SK-N-SH (cell line): ENCODE measurements around the gene RPL27. TPM values are rescaled to one million over a fixed set of nuclear protein-coding genes. Genes with fewer than 3 reads are reported as not detected.

ENCODE experiments used
- CTCF ChIA-PET: fragments of 300-600, 350-600 bp; formaldehyde crosslinking; extraction: SDS; loops from one replicate; lab custom pipeline; 2021; lab: Yijun Ruan, JAX
- POLR2A ChIA-PET: fragments of 350-600 bp; sonication (Branson Sonifier 250); formaldehyde crosslinking; extraction: SDS; loops from one replicate; lab custom pipeline; 2020; ENCODE audit warnings: antibody characterized with exemption, inconsistent platforms; lab: Yijun Ruan, JAX
- DNase-seq: peaks from one replicate; pipeline ENCODE4 v3.0.0; 2012
- H2AFZ ChIP-seq: fragments of 200-600 bp; sonication (generic); 2 replicates; pipeline ENCODE4 v1.8.1; 2016; ENCODE audit warnings: antibody characterized with exemption, mild to moderate bottlenecking, low read depth
- H3F3A ChIP-seq: fragments of 200-600 bp; sonication (generic); replicated peaks from 2 replicates; pipeline ENCODE3; 2016; ENCODE audit warnings: antibody characterized with exemption, mild to moderate bottlenecking; ENCODE audit not compliant: insufficient read depth
- H3K27ac ChIP-seq, 2 experiments: fragments of 200-500 bp in 1 of 2; fragments of 200-600 bp in 1 of 2; sonication (Bioruptor generic) in 1 of 2; sonication (generic), shearing (Covaris generic) in 1 of 2; 2 replicates each; pipeline versions ENCODE4 v1.5.1 to v1.6.1; 2014 to 2016; ENCODE audit warnings: low read depth in 2 of 2, inconsistent platforms in 1 of 2, low read length in 1 of 2, mild to moderate bottlenecking in 1 of 2, mixed read lengths in 1 of 2
- H3K27me3 ChIP-seq: fragments of 200-600 bp; sonication (generic), shearing (Covaris generic); 2 replicates; pipeline ENCODE4 v1.6.1; 2016; ENCODE audit warnings: mixed run types; ENCODE audit not compliant: insufficient read depth
- H3K36me3 ChIP-seq, 2 experiments: fragments of 200-500 bp in 1 of 2; fragments of 200-600 bp in 1 of 2; sonication (Bioruptor generic) in 1 of 2; sonication (generic) in 1 of 2; replicated peaks in 1 of 2; 2 replicates each; pipeline versions ENCODE3 to v1.5.1; 2014 to 2016; ENCODE audit warnings: low read length in 1 of 2, mild to moderate bottlenecking in 1 of 2; ENCODE audit not compliant: insufficient read depth in 2 of 2, control insufficient read depth in 1 of 2
- H3K4me1 ChIP-seq, 2 experiments: fragments of 200-500 bp in 1 of 2; fragments of 200-600 bp in 1 of 2; sonication (Bioruptor generic) in 1 of 2; sonication (generic), shearing (Covaris generic) in 1 of 2; 2 replicates each; pipeline versions ENCODE4 v1.5.1 to v1.6.1; 2014 to 2016; ENCODE audit warnings: low read depth in 1 of 2, low read length in 1 of 2, mixed run types in 1 of 2; ENCODE audit not compliant: insufficient read depth in 2 of 2, control insufficient read depth in 1 of 2
- H3K4me2 ChIP-seq: fragments of 200-600 bp; sonication (generic), shearing (Covaris generic); 2 replicates; pipeline ENCODE4 v1.6.1; 2017; ENCODE audit warnings: mixed run types
- H3K4me3 ChIP-seq, 2 experiments: fragments of 200-500 bp in 1 of 2; fragments of 200-600 bp in 1 of 2; sonication (Bioruptor generic) in 1 of 2; sonication (generic), shearing (Covaris generic) in 1 of 2; 2 replicates each; pipeline versions ENCODE4 v1.5.1 to v1.8.1; 2014 to 2016; ENCODE audit warnings: low read depth in 2 of 2, inconsistent platforms in 1 of 2, low read length in 1 of 2, mild to moderate bottlenecking in 1 of 2, mixed read lengths in 1 of 2, moderate library complexity in 1 of 2
- H3K79me2 ChIP-seq: fragments of 200-600 bp; sonication (generic); 2 replicates; pipeline ENCODE4 v1.8.1; 2017; ENCODE audit warnings: mild to moderate bottlenecking; ENCODE audit not compliant: insufficient read depth
- H3K9ac ChIP-seq: fragments of 200-600 bp; sonication (generic); 2 replicates; pipeline ENCODE4 v1.6.1; 2017; ENCODE audit warnings: mixed run types
- H3K9me2 ChIP-seq: fragments of 200-600 bp; sonication (generic); 2 replicates; pipeline ENCODE4 v1.6.1; 2017; ENCODE audit warnings: mixed run types
- H3K9me3 ChIP-seq: fragments of 200-600 bp; sonication (generic); 2 replicates; pipeline ENCODE4 v1.6.1; 2017; ENCODE audit warnings: mixed run types, mild to moderate bottlenecking, moderate library complexity
- H4K20me1 ChIP-seq: fragments of 200-600 bp; sonication (generic); 2 replicates; pipeline ENCODE4 v1.6.1; 2017; ENCODE audit warnings: mild to moderate bottlenecking, mixed run types; ENCODE audit not compliant: insufficient read depth
- CHD2 ChIP-seq: fragments of 150-350 bp; IDR thresholded peaks from 2 replicates; pipeline ENCODE4 v1.6.1; 2018; ENCODE audit warnings: low read length; ENCODE audit not compliant: partially characterized antibody
- CTCF ChIP-seq: fragments of 200-600 bp; sonication (generic); IDR thresholded peaks from 2 replicates; pipeline ENCODE4 v1.6.1; 2017; ENCODE audit warnings: antibody characterized with exemption, mild to moderate bottlenecking, moderate library complexity
- EZH2phosphoT487 ChIP-seq: fragments of 200-600 bp; sonication (generic); IDR thresholded peaks from 2 replicates; pipeline ENCODE4 v1.6.1; 2017; ENCODE audit warnings: low read depth, mixed run types, mild to moderate bottlenecking, antibody characterized with exemption, moderate library complexity, borderline replicate concordance
- FOXJ3 ChIP-seq: sonication (generic); formaldehyde crosslinking; IDR thresholded peaks from 2 replicates; pipeline ENCODE4 v1.5.1; 2020; ENCODE audit warnings: mild to moderate bottlenecking, missing genetic modification reagents
- FOXM1 ChIP-seq: IDR thresholded peaks from 2 replicates; pipeline ENCODE4 v1.4.0; 2012; ENCODE audit warnings: low read depth, mild to moderate bottlenecking
- GABPA ChIP-seq: IDR thresholded peaks from 2 replicates; pipeline ENCODE4 v1.4.0; 2012; ENCODE audit warnings: low read depth, mild to moderate bottlenecking
- GATA2 ChIP-seq: sonication (generic); formaldehyde crosslinking; IDR thresholded peaks from 2 replicates; pipeline ENCODE4 v1.5.0; 2020; ENCODE audit warnings: mild to moderate bottlenecking, missing genetic modification reagents
- IRF3 ChIP-seq: fragments of 150-350 bp; IDR thresholded peaks from 2 replicates; pipeline ENCODE4 v1.6.1; 2016; ENCODE audit warnings: mild to moderate bottlenecking, low read depth, low read length
- MAX ChIP-seq: IDR thresholded peaks from 2 replicates; pipeline ENCODE4 v1.4.0; 2012; ENCODE audit warnings: low read depth
- MEF2A ChIP-seq: IDR thresholded peaks from 2 replicates; pipeline ENCODE4 v1.4.0; 2012; ENCODE audit warnings: low read depth, borderline replicate concordance
- MXI1 ChIP-seq: IDR thresholded peaks from 2 replicates; pipeline ENCODE4 v1.6.1; 2012; ENCODE audit warnings: mild to moderate bottlenecking, low read depth, low read length, improper control_type of control experiment
- NRF1 ChIP-seq: IDR thresholded peaks from 2 replicates; pipeline ENCODE4 v1.6.1; 2012; ENCODE audit warnings: low read depth, mild to moderate bottlenecking, low read length
- PBX3 ChIP-seq: IDR thresholded peaks from 2 replicates; pipeline ENCODE4; 2012
- POLR2AphosphoS5 ChIP-seq: IDR thresholded peaks from 2 replicates; pipeline ENCODE4 v1.6.1; 2012; ENCODE audit warnings: low read depth, low read length
- RAD21 ChIP-seq: IDR thresholded peaks from 2 replicates; pipeline ENCODE4 v1.6.1; 2012; ENCODE audit warnings: mild to moderate bottlenecking, low read length
- RCOR1 ChIP-seq: fragments of 150-350 bp; IDR thresholded peaks from 2 replicates; pipeline ENCODE4 v1.6.1; 2017; ENCODE audit warnings: antibody characterized with exemption, low read length
- RFX5 ChIP-seq: IDR thresholded peaks from 2 replicates; pipeline ENCODE4 v1.6.1; 2012; ENCODE audit warnings: mild to moderate bottlenecking, improper control_type of control experiment, low read length
- SIN3A ChIP-seq: IDR thresholded peaks from 2 replicates; pipeline ENCODE4 v1.6.1; 2012; ENCODE audit warnings: low read depth, mild to moderate bottlenecking, low read length, moderate library complexity, borderline replicate concordance
- SMC3 ChIP-seq: IDR thresholded peaks from 2 replicates; pipeline ENCODE4 v1.6.1; 2012; ENCODE audit warnings: low read depth, low read length, improper control_type of control experiment
- TCF12 ChIP-seq: IDR thresholded peaks from 2 replicates; pipeline ENCODE4 v1.4.0; 2012
- YY1 ChIP-seq: IDR thresholded peaks from 2 replicates; pipeline ENCODE4 v1.4.0; 2012; ENCODE audit warnings: low read depth, mild to moderate bottlenecking
- WGBS: methylation state at CpG from one replicate; pipeline ENCODE4 v1.1.6; 2017; ENCODE audit warnings: low lambda C conversion rate; 5-methylcytosine and 5-hydroxymethylcytosine counted together
- polyA plus RNA-seq, 3 experiments: library from polyadenylated mRNA; depleted of rRNA; stranded (reverse); fragments of >200 nt; gene quantifications; 2 replicates each; pipeline ENCODE4 v1.2.3, GENCODE V29; 2012

The RPL27 gene
- polyA plus RNA-seq, 1 of the 3 experiments (the other 2 are of a cell fraction), result 6,383 TPM

GRCh38 chr17:42997390-42997983 is 732 bp upstream of the RPL27 start:
- peak overlapping the region; percentile 66 for H3K4me2 ChIP-seq
- no peaks in the 10 kb centered on the region for H3K9me2 ChIP-seq
- H3K9me3 ChIP-seq, result no peaks in the 10 kb centered on the region
- no peak for DNase-seq
- peaks cover 6 to 11% of the 10 kb centered on the region in 2 experiments; a peak in 2 of 4 replicates for H3K4me1 ChIP-seq
- H3K79me2 ChIP-seq, result peaks cover 41% of the 10 kb centered on the region
- H3F3A ChIP-seq, result peaks cover 50% of the 10 kb centered on the region
- TF ChIP-seq IRF3 (no peak), CHD2 (no peak), TCF12 (no peak), RFX5 (no peak), EZH2phosphoT487 (no peak), RCOR1 (no peak), SMC3 (no peak)
- CTCF ChIA-PET, result interaction anchor here (0.6 to 4.4 kb wide), 20 partner anchors 10 to 419 kb away, joined by 3 to 27 read pairs (median 4); partner anchors contain the start of genes AOC2, BECN1, NBR1 and PSME3
- H2AFZ ChIP-seq, result peak overlapping the region; percentile 89
- H4K20me1 ChIP-seq, result peaks cover 31% of the 10 kb centered on the region
- H3K27ac ChIP-seq, result peak overlapping the region; percentile 80 to 87; a peak in 3 of 4 replicates
- peak overlapping the region; percentile 49 to 85 for H3K4me3 ChIP-seq
- peak overlapping the region; percentile 51 for H3K9ac ChIP-seq
- peaks cover 39 to 40% of the 10 kb centered on the region in 2 experiments for H3K36me3 ChIP-seq
- no peaks in the 10 kb centered on the region for H3K27me3 ChIP-seq
- POLR2A ChIA-PET, result interaction anchor here (0.6 to 2.8 kb wide), 19 partner anchors 11 to 443 kb away, joined by 3 to 20 read pairs (median 5); partner anchors contain the start of genes AOC2, BRCA1, PTGES3L and RND2
- WGBS, result 32% methylated on average over 5 of the region's 5 CpGs

- Histone ChIP-seq H3K36me3 (peaks cover 34 to 40% of the 10 kb centered on the region in 2 experiments), H3K9me2 (no peaks in the 10 kb centered on the region), H2AFZ (no peak overlapping the region), H3K4me1 (peaks cover 6 to 11% of the 10 kb centered on the region in 2 experiments; a peak in 2 of 4 replicates), H3K27me3 (no peaks in the 10 kb centered on the region), H3K4me2 (peak overlapping the region; percentile 78), H3K9me3 (no peaks in the 10 kb centered on the region), H3K9ac (peak overlapping the region; percentile 100), H3K79me2 (peaks cover 41% of the 10 kb centered on the region), H3K4me3 (peak overlapping the region; percentile 85 to 87), H3K27ac (peak overlapping the region; percentile 87 to 90), H4K20me1 (peaks cover 41% of the 10 kb centered on the region), H3F3A (peaks cover 66% of the 10 kb centered on the region)
- ChIA-PET POLR2A (interaction anchor here (0.6 to 2.8 kb wide), 10 partner anchors 13 to 445 kb away, joined by 3 to 20 read pairs (median 6); partner anchors contain the start of genes AOC2, BRCA1, PSME3 and RND2), CTCF (interaction anchor here (0.6 to 4.4 kb wide), 10 partner anchors 12 to 421 kb away, joined by 3 to 27 read pairs (median 8); partner anchors contain the start of genes AOC2, BECN1, RND2 and VAT1)
- no peak for TF ChIP-seq PBX3
- TF ChIP-seq RFX5, result no peak
- no peak for TF ChIP-seq MAX
- TF ChIP-seq NRF1, result no peak
- TF ChIP-seq RAD21, result no peak
- TF ChIP-seq SIN3A, result no peak
- no peak for TF ChIP-seq YY1
- no peak for TF ChIP-seq RCOR1
- TF ChIP-seq FOXJ3 (CRISPR knock-in tag), result no peak
- no peak for TF ChIP-seq EZH2phosphoT487
- TF ChIP-seq IRF3, result no peak
- TF ChIP-seq MEF2A, result no peak
- TF ChIP-seq GABPA, result no peak
- TF ChIP-seq MXI1, result no peak
- TF ChIP-seq POLR2AphosphoS5, result no peak
- TF ChIP-seq SMC3, result no peak
- TF ChIP-seq CTCF, result no peak
- TF ChIP-seq FOXM1, result no peak
- no peak for TF ChIP-seq GATA2
- no peak for DNase-seq
- under 1% methylated on average over 10 of the region's 10 CpGs for WGBS
These were observed 845 bp downstream of the RPL27 start for GRCh38 chr17:42999003-42999525.
